DND-41 (cell line): ENCODE data around the gene GAB1.

Experiments used
- ATAC-seq: fragments of 200-7000 bp; cut with Tn5 transposase; 3 replicates; pipeline ENCODE4 v1.9.1; 2021; ENCODE audit warnings: low read depth; ENCODE audit not compliant: insufficient read depth
- DNase-seq: peaks from one replicate; pipeline ENCODE4 v3.0.0-alpha.2; 2020
- H2AFZ ChIP-seq: 2 replicates; pipeline ENCODE4 v1.6.0; 2012; ENCODE audit warnings: low read depth, low read length
- H3K27ac ChIP-seq: 2 replicates; pipeline ENCODE4 v1.5.1; 2012; ENCODE audit warnings: low read length, inconsistent platforms
- H3K27me3 ChIP-seq: fragments of 200-600 bp; sonication (generic); 2 replicates; pipeline ENCODE4 v1.6.0; 2012; ENCODE audit warnings: low read length, mild to moderate bottlenecking, inconsistent platforms; ENCODE audit not compliant: insufficient read depth, poor library complexity
- H3K36me3 ChIP-seq: 2 replicates; pipeline ENCODE4 v1.5.1; 2012; ENCODE audit warnings: low read length, inconsistent platforms; ENCODE audit not compliant: insufficient read depth
- H3K4me1 ChIP-seq: 2 replicates; pipeline ENCODE4 v1.5.1; 2012; ENCODE audit warnings: mild to moderate bottlenecking, low read length; ENCODE audit not compliant: insufficient read depth
- H3K4me2 ChIP-seq: 2 replicates; pipeline ENCODE4 v1.6.0; 2012; ENCODE audit warnings: mild to moderate bottlenecking, moderate library complexity, low read length, inconsistent platforms; ENCODE audit not compliant: insufficient read depth
- H3K4me3 ChIP-seq, 2 experiments: fragments of 200-600 bp in 1 of 2; shearing (Covaris generic) in 1 of 2; 2 replicates each; pipeline ENCODE4 v1.5.1; 2012 to 2016; ENCODE audit warnings: inconsistent platforms in 2 of 2, low read length in 2 of 2, mild to moderate bottlenecking in 2 of 2, low read depth in 1 of 2, moderate library complexity in 1 of 2
- H3K79me2 ChIP-seq: 2 replicates; pipeline ENCODE4 v1.6.0; 2012; ENCODE audit warnings: low read length, inconsistent platforms; ENCODE audit not compliant: insufficient read depth
- H3K9ac ChIP-seq: 2 replicates; pipeline ENCODE4 v1.6.0; 2012; ENCODE audit warnings: low read depth, mild to moderate bottlenecking, inconsistent platforms, low read length, moderate library complexity
- H3K9me3 ChIP-seq: 2 replicates; pipeline ENCODE4 v1.5.1; 2012; ENCODE audit warnings: low read length, moderate library complexity, mild to moderate bottlenecking, inconsistent platforms; ENCODE audit not compliant: insufficient read depth, severe bottlenecking
- H4K20me1 ChIP-seq: 2 replicates; pipeline ENCODE4 v1.6.0; 2012; ENCODE audit warnings: low read length; ENCODE audit not compliant: insufficient read depth
- EZH2 ChIP-seq: IDR thresholded peaks from 3 replicates; pipeline ENCODE4 v1.6.1; 2012; ENCODE audit warnings: borderline replicate concordance, low read depth, mild to moderate bottlenecking, moderate library complexity, low read length, inconsistent platforms; ENCODE audit not compliant: severe bottlenecking
- TF ChIP-seq, protein P1 (sequence below): IDR thresholded peaks from 2 replicates; pipeline ENCODE4 v1.5.1; 2012; ENCODE audit warnings: borderline replicate concordance, low read length, moderate library complexity, mild to moderate bottlenecking; ENCODE audit not compliant: poor library complexity, severe bottlenecking; ENCODE audit errors: extremely low read depth

GAB1 gene

DNA sequence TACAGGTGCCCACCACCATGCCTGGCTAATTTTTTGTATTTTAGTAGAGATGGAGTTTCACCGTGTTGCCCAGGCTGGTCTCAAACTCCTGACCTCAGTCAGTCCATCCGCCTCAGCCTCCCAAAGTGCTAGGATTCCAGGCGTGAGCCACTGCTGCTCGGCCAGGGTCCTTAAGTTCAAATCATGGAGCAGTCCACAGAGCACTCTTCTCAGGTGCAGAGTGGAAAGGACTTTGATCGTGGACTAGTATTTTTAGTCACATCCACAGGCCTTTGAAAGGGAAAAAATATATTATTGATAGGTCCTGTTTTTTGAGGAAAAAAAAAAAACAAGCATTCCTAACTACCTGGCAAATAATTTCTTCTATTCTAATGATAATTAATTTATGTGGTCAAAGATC, 31.2 kb downstream of the GAB1 start:
- no peaks in the 10 kb centered on the region for H3K36me3 ChIP-seq
- TF ChIP-seq, protein P1, sequence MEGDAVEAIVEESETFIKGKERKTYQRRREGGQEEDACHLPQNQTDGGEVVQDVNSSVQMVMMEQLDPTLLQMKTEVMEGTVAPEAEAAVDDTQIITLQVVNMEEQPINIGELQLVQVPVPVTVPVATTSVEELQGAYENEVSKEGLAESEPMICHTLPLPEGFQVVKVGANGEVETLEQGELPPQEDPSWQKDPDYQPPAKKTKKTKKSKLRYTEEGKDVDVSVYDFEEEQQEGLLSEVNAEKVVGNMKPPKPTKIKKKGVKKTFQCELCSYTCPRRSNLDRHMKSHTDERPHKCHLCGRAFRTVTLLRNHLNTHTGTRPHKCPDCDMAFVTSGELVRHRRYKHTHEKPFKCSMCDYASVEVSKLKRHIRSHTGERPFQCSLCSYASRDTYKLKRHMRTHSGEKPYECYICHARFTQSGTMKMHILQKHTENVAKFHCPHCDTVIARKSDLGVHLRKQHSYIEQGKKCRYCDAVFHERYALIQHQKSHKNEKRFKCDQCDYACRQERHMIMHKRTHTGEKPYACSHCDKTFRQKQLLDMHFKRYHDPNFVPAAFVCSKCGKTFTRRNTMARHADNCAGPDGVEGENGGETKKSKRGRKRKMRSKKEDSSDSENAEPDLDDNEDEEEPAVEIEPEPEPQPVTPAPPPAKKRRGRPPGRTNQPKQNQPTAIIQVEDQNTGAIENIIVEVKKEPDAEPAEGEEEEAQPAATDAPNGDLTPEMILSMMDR, result no peak
- TF ChIP-seq EZH2, result no peak
- H3K27ac ChIP-seq, result no peak overlapping the region
- H3K79me2 ChIP-seq, result no peaks in the 10 kb centered on the region
- no peak for DNase-seq
- ATAC-seq, result no peak
- H3K4me1 ChIP-seq, result no peaks in the 10 kb centered on the region
- H3K4me3 ChIP-seq, result no peak overlapping the region
- H3K9ac ChIP-seq, result no peak overlapping the region
- no peaks in the 10 kb centered on the region for H4K20me1 ChIP-seq
- H3K9me3 ChIP-seq, result no peaks in the 10 kb centered on the region
- H3K27me3 ChIP-seq, result no peaks in the 10 kb centered on the region
- H2AFZ ChIP-seq, result no peak overlapping the region
- H3K4me2 ChIP-seq, result no peak overlapping the region

DNA sequence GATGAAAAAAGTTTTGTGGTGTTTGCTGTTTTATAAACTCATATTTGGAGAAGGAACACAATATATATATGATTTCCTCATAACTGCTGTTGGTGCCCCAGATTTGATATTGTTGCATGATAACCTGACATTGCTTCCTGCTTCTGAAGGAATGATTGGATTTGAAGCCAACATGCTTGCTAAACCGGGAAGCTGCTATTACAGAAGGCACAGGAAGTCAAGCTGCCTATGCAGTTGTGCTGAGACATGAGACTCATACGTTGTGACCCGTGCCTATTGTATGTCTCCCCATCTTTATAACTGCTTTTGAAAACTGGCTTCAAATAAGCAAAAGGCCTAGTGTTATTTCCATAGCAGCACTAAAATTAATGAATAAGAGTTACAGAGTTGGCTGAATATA, 32.9 kb downstream of the GAB1 start:
- no peak overlapping the region for H3K4me2 ChIP-seq
- no peak for ATAC-seq
- no peak overlapping the region for H3K9ac ChIP-seq
- no peak for DNase-seq
- TF ChIP-seq, protein P1, result no peak
- no peak for TF ChIP-seq EZH2
- H3K27me3 ChIP-seq, result no peaks in the 10 kb centered on the region
- H3K4me3 ChIP-seq, result no peak overlapping the region
- H3K27ac ChIP-seq, result no peak overlapping the region
- no peaks in the 10 kb centered on the region for H3K9me3 ChIP-seq
- H3K36me3 ChIP-seq, result no peaks in the 10 kb centered on the region
- no peak overlapping the region for H2AFZ ChIP-seq
- no peaks in the 10 kb centered on the region for H4K20me1 ChIP-seq
- no peaks in the 10 kb centered on the region for H3K4me1 ChIP-seq
- no peaks in the 10 kb centered on the region for H3K79me2 ChIP-seq

DNA sequence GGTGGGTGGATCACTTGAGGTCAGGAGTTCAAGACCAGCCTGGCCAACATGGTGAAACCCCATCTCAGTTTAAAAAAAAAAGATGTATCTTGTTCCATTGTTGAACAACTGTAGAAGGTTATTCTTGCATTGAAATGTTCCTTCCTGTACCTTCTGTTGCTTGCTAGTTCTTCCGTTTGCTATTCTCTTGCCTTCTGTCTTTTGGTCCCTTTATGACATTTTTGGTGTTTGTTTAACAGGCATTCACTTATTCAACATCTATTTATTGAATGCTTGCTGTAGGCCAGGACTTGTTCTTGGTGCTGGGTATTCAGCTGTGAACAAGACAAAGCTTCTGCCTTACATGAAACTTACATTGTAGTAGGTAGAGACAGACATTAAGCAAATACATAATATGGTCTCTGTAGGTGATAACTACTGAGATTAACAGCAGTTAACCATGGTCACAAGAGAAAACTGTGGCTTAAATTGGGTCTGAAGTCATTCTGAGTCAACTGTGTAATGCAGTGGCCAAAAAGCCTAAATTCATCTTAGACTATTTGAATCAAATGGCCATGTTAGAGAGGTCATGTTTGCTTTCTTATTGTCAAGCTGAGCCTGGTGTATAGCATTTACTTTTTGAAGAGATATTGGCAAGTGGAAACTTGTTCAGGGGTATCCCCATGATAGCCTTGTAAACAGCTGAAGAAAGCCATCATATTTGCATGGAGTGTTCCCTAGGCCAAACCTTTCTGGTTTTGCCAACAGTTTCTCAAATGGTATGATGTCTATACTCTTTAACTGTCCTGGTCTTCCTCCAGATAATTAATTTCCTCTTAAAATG, 35.6 kb downstream of the GAB1 start:
- no peak overlapping the region for H3K4me2 ChIP-seq
- no peaks in the 10 kb centered on the region for H3K79me2 ChIP-seq
- H3K27ac ChIP-seq, result no peak overlapping the region
- H3K9ac ChIP-seq, result no peak overlapping the region
- H3K4me1 ChIP-seq, result no peaks in the 10 kb centered on the region
- H3K36me3 ChIP-seq, result no peaks in the 10 kb centered on the region
- no peaks in the 10 kb centered on the region for H3K9me3 ChIP-seq
- DNase-seq (no peak), ATAC-seq (no peak)
- no peaks in the 10 kb centered on the region for H4K20me1 ChIP-seq
- no peak overlapping the region for H3K4me3 ChIP-seq
- H2AFZ ChIP-seq, result no peak overlapping the region
- H3K27me3 ChIP-seq, result no peaks in the 10 kb centered on the region
- TF ChIP-seq, protein P1, result no peak
- no peak for TF ChIP-seq EZH2
